ENCODE data around the gene PDXDC1.
"Not testable (repeated sequence)": the region's sequence is repeated elsewhere in the genome, so short reads cannot be mapped to it uniquely, and the experiment has no call there.

Gene PDXDC1

GRCh38 chr16:15062085-15062810 is 87.4 kb downstream of the PDXDC1 start:
- DNase-seq (ENCODE audit: low read depth, low spot score), result not testable (repeated sequence)

- DNase-seq (ENCODE audit: low read depth, low spot score), result not testable (repeated sequence)
These were observed 91.1 kb downstream of the PDXDC1 start for GRCh38 chr16:15065961-15066360.

GRCh38 chr16:15066690-15067089 is 91.9 kb downstream of the PDXDC1 start:
- DNase-seq (ENCODE audit: low read depth, low spot score), result not testable (repeated sequence)

GRCh38 chr16:15071013-15071412 is 96.2 kb downstream of the PDXDC1 start:
- not testable (repeated sequence) for DNase-seq (ENCODE audit: low read depth, low spot score)

DNA sequence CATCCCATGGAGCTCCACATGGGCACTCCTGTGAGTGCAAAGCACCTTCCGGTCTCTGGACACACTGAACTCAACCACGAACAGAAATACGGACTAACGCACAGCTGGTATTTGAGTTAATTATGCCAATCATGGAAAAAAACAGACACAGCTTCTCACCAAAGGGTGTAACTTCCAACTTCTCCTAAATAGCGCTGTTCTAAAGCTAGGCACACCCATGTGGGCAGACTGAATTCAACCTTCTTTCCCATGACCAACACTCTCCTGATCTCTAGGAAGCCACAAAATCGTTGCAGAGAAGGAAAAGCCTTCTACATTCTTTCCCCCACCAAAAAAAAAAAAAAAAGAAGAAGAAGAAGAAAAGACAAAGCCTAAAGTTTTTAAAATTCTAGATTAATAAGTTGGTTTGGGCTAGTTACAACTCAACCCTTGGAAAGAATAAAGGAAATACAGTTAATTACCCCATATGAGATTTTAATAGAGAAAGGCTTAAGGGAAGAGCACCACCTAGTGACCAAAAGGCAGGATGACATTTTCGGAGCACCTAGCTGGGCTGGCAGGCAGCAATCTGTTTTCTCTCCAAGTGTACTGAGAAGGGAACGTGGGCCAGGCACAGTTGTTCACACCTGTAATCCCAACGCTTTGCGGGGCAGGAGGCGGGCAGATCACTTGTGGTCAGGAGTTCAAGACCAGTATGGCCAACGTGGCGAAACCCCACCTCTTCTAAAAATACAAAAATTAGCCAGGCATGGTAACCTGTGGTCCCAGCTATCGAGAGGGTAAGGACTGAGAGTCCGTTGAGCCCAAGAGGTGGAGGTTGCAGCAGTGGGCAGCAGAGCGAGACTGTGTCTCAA is 97.3 kb downstream of the PDXDC1 start:
- DNase-seq (ENCODE audit: low read depth, low spot score), result not testable (repeated sequence)

GRCh38 chr16:15073101-15073500 is 98.3 kb downstream of the PDXDC1 start:
- DNase-seq (ENCODE audit: low read depth, low spot score), result no peak

DNA sequence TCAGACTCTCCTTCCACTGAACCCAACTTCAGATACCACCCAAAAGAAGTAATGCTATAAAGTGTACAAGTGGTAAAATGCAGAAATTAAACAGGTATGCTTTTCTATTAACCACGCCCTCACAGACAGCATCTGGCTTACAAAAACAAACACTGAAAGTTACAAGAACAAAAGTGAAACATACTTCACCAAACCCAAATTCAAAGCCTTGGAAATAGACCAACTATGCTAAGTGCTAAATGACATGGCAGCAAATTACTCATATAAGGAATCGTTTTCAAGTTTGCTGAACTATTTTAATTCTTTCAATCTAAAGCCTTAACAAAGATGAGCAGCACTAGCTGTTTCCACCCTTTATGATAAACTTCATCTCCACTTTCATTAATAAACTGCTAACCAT is 101.3 kb downstream of the PDXDC1 start:
- not testable (repeated sequence) for DNase-seq (ENCODE audit: low read depth, low spot score)

DNA sequence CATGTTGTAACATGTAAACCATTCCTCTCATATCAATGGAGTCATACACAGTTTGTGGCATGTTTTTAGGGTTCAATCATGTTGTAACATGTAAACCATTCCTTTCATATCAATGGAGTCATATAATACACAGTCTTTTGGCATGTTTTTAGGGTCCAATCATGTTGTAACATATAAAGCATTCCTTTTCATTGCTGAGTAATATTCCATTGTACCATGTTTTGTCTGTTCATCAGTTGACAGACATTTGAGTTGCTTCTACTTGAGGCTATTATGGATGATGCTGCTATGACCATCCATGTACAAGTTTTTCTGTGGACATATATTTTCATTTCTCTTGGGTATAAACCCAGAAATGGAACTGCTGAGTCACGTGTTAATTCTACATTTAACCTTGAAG is 106.1 kb downstream of the PDXDC1 start:
- not testable (repeated sequence) for DNase-seq (ENCODE audit: low read depth, low spot score)

DNA sequence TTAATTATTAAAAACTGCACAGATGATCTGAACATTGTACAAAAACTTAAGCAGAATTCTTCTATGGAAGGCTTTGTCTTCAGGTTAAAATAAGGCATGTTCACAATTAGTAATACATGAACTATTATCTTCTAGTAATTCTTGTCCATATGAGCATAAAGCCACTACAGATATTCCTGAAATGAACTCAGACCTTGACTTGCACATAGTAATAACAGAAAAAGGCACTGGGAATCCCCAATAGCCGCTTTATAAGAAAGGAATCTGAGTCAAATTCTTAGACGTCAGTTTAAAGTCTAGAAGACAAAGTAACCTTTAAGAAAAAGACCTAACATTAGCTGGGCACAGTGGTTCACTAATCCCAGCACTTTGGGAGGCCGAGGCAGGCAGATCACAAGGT is 108.0 kb downstream of the PDXDC1 start:
- DNase-seq (ENCODE audit: low read depth, low spot score), result not testable (repeated sequence)

GRCh38 chr16:15090663-15091269 is 115.9 kb downstream of the PDXDC1 start:
- DNase-seq (ENCODE audit: low read depth, low spot score), result not testable (repeated sequence)

GRCh38 chr16:15093571-15093954 is 118.7 kb downstream of the PDXDC1 start:
- not testable (repeated sequence) for DNase-seq (ENCODE audit: low read depth, low spot score)

DNA sequence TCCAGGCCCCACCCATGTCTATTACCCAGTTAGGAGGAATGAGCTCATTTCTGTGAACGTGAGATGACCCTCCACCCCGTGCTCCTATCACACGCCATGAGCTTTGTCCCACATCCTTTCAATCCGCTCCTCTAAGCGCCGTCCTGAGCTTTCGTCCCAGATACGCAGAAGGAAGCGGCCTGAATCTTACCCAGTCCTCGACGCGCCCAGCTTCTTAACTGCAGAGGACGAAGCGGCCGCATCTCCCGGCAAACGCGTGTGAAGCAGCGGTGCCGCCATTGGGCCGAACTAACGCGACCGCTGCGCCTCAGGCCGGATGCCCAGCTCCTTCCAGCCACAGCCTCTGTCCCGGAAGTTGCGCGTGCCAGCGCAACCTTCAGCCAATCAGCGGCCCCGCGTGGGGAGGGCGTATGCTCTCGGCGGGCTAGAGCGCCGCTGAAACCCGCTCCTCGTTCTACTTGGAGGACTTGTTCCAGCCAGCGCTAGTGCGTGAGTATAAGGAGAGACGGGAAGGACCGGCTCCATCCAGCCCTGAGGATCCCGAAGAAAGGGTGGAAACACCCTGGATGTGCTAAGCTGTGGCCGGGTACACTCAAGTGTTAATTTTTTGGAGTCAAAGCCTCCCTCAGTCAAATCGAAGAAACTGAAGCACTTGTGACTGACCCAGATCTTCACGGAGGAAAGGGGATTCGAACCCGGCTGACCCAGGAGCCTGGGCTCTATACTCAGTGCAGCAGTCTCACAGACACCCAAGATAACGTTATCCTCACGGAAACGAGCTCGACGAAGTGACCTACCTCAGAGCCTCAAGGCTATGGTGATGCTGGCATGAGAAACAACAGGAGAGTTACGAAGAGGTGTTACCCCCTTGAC is 119.4 kb downstream of the PDXDC1 start, which contains the start of gene RRN3:
RRN3 (minus strand) TSS at position 318 of the 873 bp plus-strand sequence; CDS start at position 279, 39 bp downstream.
- DNase-seq (ENCODE audit: low read depth, low spot score), result peak; percentile 79

GRCh38 chr16:15096583-15096972 is 121.8 kb downstream of the PDXDC1 start:
- not testable (repeated sequence) for DNase-seq (ENCODE audit: low read depth, low spot score)

- not testable (repeated sequence) for DNase-seq (ENCODE audit: low read depth, low spot score)
These were observed 124.6 kb downstream of the PDXDC1 start for GRCh38 chr16:15099366-15099909.

DNA sequence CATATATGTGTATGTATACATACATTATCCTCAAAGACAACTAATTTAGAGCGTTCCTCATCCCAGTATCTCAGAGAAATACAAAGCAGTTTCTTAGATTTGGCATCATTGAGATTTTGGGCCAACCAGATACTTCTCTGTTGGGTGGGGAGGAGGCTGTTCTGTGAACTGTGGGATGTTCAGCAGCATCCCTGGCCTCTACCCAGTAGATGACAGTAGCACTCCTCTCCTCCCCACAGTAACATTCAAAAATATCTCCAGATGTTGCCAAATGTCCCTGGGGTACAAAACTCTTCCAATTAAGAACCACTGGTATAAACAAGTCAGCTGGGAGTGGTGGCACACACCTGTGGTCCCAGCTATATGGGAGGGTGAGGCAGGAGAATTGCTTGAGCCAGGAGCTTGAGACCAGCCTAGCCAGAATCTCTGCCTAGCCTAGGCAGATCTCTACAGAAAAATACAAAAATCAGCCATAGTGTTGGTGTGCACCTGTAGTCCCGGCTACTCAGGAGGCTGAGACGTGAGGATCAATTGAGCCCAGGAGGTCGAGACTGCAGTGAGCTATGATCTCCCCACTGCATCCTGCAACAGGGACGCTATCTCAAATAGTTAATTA is 125.7 kb downstream of the PDXDC1 start:
- DNase-seq (ENCODE audit: low read depth, low spot score), result not testable (repeated sequence)

DNA sequence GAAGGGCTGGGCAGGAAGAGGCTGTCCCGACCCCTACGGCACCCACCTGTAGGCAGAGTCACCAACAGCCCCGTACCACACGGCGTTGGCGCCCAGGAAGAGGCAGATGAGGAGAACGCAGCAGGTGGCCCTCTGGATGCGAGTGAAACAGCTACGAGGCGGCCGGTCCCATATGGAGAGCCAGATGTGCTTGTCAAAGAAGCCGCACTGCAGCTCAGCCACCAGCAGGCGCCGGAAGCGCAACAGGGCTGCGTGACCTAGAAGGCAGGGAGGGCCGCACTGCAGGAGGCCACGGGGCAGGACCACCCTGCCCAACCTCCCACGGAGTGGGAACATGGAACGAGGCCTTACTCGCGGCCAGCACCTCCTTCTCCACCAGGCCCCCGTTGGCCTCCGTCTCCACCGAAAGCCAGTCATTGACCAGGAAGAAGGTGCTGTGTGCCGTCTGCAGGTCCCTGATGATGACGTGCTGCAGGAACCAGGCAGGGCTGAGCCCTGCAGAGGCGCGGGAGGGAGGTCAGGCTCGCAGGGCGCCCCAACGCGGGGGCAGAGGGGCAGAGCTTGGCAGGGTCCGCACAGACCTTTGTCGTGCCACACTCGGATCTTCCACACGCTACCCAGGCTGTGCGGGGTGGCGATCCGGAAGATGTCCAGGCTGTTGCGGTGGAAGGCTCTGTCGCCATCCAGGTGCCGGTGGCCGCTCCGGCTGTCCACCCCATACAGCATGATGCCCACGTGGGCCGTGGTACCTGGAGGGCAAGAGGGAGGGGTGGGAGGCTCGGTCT is 153.0 kb downstream of the PDXDC1 start:
- not testable (repeated sequence) for DNase-seq (ENCODE audit: low read depth, low spot score)

GRCh38 chr16:15130256-15130932 is 155.6 kb downstream of the PDXDC1 start:
- not testable (repeated sequence) for DNase-seq (ENCODE audit: low read depth, low spot score)

DNA sequence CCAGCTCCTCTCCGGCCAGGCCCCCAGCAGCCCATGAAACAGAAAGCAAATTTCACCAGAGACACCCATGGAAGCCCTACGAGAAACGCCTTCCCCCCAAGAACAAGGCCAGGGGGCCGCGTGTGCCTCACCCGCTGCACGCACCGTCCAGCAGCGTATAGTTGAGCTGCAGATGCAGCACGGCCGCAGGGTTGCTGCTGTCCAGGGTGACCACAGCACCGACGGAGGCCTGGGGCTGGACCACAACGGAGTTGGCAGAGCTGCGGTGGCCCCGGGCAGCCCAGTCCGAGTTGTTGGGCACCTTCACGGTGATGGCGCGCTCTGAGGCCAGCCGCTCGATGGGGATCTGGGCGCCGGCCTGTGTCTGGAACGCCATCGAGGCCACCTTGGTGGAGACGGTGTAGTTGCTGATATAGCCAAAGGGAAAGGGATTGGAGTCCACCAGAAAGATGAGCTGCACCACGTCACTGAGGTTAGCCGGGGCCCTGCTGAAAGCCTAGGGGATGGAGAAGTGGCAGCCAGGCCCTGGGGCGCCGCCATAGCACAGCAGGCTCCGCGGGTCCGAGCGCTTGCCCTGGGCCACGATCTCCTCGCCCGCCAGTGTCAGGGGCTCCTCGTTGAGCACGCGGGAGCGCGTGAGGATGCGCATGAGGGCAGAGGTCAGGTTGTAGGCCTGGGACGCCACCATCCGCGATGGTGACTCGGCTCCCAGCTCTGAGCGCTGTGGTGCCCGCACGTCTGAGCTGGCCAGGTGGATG is 156.3 kb downstream of the PDXDC1 start:
- DNase-seq (ENCODE audit: low read depth, low spot score), result not testable (repeated sequence)
